Mesothelial cell of epicardium (in vitro differentiated cells): ENCODE measurements around the gene OR8K5. TPM values are rescaled to one million over a fixed set of nuclear protein-coding genes. Genes with fewer than 3 reads are reported as not detected.

Experiments used
- DNase-seq, 2 experiments: peaks; one replicate each; pipeline ENCODE4 v3.0.0; 2021; ENCODE audit warnings: low spot score in 2 of 2; ENCODE audit not compliant: unreplicated experiment in 2 of 2
- H3K27ac Mint-ChIP-seq: 2 replicates; pipeline ENCODE4 v1.8.0; 2021; ENCODE audit warnings: mixed read lengths
- H3K27me3 Mint-ChIP-seq: 2 replicates; pipeline ENCODE4 v1.8.0; 2021; ENCODE audit warnings: low read depth, mixed read lengths
- H3K36me3 Mint-ChIP-seq: 2 replicates; pipeline ENCODE4 v1.8.0; 2021; ENCODE audit warnings: mixed read lengths
- H3K4me1 Mint-ChIP-seq: 2 replicates; pipeline ENCODE4 v1.8.0; 2021; ENCODE audit warnings: mixed read lengths
- H3K4me3 Mint-ChIP-seq: 2 replicates; pipeline ENCODE4 v1.8.0; 2021; ENCODE audit warnings: mild to moderate bottlenecking, moderate library complexity, mixed read lengths
- H3K9me3 Mint-ChIP-seq: 2 replicates; pipeline ENCODE4 v1.8.0; 2021; ENCODE audit warnings: mixed read lengths
- total RNA-seq: library from RNA; stranded (reverse); gene quantifications from 3 replicates; pipeline ENCODE4 v1.2.1, GENCODE V29; 2021
- TF ChIP-seq, protein P1 (sequence below): fragments of 200-600 bp; sonication (generic); IDR thresholded peaks from one replicate; pipeline ENCODE4 v1.5.0; 2021; ENCODE audit warnings: antibody characterized with exemption; ENCODE audit not compliant: unreplicated experiment

OR8K5 gene, protein sequence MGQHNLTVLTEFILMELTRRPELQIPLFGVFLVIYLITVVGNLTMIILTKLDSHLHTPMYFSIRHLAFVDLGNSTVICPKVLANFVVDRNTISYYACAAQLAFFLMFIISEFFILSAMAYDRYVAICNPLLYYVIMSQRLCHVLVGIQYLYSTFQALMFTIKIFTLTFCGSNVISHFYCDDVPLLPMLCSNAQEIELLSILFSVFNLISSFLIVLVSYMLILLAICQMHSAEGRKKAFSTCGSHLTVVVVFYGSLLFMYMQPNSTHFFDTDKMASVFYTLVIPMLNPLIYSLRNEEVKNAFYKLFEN
- total RNA-seq = not detected in 3 replicates

DNA sequence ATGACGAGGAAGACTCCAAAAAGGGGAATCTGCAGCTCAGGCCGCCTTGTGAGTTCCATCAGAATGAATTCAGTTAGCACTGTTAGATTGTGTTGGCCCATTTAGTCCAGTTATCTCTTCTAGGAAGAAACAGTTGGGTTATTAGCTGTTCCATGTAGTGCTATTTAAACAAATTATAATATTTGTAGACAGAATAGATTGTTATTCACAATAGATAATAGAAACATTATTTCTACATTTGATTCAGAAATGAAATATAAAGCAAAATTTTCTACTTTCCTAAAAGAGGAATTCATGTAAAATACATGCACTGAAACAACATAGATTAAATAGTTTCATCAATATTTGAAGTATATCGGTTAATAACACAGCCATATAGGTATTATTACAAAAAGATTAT lies at the start of gene OR8K5:
OR8K5 (minus strand) TSS at position 101 of the 400 bp plus-strand sequence; CDS start at position 101, 0 bp downstream.
- H3K36me3 Mint-ChIP-seq = no peaks in the 10 kb centered on the region
- no peaks in the 10 kb centered on the region for H3K4me1 Mint-ChIP-seq
- DNase-seq = no peak
- TF ChIP-seq, protein P1, sequence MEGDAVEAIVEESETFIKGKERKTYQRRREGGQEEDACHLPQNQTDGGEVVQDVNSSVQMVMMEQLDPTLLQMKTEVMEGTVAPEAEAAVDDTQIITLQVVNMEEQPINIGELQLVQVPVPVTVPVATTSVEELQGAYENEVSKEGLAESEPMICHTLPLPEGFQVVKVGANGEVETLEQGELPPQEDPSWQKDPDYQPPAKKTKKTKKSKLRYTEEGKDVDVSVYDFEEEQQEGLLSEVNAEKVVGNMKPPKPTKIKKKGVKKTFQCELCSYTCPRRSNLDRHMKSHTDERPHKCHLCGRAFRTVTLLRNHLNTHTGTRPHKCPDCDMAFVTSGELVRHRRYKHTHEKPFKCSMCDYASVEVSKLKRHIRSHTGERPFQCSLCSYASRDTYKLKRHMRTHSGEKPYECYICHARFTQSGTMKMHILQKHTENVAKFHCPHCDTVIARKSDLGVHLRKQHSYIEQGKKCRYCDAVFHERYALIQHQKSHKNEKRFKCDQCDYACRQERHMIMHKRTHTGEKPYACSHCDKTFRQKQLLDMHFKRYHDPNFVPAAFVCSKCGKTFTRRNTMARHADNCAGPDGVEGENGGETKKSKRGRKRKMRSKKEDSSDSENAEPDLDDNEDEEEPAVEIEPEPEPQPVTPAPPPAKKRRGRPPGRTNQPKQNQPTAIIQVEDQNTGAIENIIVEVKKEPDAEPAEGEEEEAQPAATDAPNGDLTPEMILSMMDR = no peak
- H3K4me3 Mint-ChIP-seq = no peak within 1 kb of the TSS
- no peaks in the 10 kb centered on the region for H3K27me3 Mint-ChIP-seq
- peaks cover 18% of the 10 kb centered on the region for H3K9me3 Mint-ChIP-seq
- H3K27ac Mint-ChIP-seq = no peak within 1 kb of the TSS

DNA sequence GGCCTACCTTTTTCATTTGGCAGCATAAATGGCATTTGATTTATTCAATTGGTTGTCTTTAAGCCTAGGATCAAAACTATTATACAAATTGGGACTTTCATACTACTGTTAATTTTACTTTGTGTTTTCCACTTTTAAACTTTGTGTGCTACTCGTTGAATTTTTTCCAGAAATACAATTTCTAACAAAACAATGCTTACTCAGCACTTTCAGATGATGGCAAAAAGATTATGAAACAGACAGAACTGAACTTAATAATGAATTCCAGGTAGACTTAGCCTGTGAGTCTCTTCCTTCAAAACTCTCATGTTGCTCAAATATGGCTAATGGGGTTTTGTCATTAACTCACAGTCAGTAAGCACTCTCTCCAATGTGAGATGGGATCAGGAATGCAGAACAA lies 47.7 kb upstream of the OR8K5 start:
- Mint-ChIP-seq H3K9me3 (peaks cover 10% of the 10 kb centered on the region), H3K36me3 (no peaks in the 10 kb centered on the region), H3K4me3 (no peak overlapping the region), H3K27me3 (no peaks in the 10 kb centered on the region), H3K27ac (no peak overlapping the region), H3K4me1 (no peaks in the 10 kb centered on the region)
- TF ChIP-seq, protein P1 = no peak
- DNase-seq = no peak

DNA sequence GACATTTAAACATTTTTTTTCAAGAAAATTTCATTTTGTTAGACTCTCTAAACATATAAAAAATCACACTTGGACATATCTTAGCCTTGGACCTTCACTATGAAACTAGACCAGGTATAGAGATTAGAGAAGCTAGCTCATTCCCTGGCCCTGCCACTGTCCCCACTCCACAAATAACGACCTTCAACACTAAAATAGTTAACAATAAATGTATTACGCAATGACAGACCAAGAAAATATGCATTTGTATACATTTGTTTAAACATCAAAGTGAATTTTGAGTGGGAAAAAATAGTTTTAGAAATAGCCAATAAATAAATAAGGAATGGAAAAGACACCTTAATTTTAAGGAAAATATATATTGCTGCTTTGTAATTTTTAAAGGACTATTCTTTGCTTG lies 37.2 kb upstream of the OR8K5 start:
- DNase-seq = no peak
- H3K4me1 Mint-ChIP-seq = no peaks in the 10 kb centered on the region
- no peak overlapping the region for H3K4me3 Mint-ChIP-seq
- H3K27ac Mint-ChIP-seq = no peak overlapping the region
- no peaks in the 10 kb centered on the region for H3K27me3 Mint-ChIP-seq
- TF ChIP-seq, protein P1 = no peak
- H3K36me3 Mint-ChIP-seq = no peaks in the 10 kb centered on the region
- peaks cover 9% of the 10 kb centered on the region for H3K9me3 Mint-ChIP-seq

DNA sequence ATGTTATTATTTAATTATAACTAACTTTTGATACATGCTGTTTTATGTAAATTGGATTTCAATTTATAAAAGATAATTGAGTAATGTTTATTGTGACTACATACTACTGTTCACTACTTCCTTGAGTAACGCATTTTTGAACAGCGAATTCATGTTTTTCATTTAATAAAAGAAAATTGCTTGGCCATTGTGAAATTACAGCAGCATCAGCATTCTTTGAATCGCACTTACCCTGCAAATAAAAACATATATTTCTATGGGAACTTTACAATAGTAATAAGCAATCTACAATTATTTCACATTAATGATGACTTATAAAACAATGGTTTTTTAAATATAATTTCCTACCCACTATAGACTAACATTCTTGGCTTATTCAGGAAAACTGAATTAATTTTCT lies 36.6 kb upstream of the OR8K5 start:
- Mint-ChIP-seq H3K27me3 (no peaks in the 10 kb centered on the region), H3K36me3 (no peaks in the 10 kb centered on the region), H3K4me1 (no peaks in the 10 kb centered on the region), H3K4me3 (no peak overlapping the region), H3K27ac (no peak overlapping the region), H3K9me3 (peaks cover 13% of the 10 kb centered on the region)
- TF ChIP-seq, protein P1 = no peak
- DNase-seq = no peak

DNA sequence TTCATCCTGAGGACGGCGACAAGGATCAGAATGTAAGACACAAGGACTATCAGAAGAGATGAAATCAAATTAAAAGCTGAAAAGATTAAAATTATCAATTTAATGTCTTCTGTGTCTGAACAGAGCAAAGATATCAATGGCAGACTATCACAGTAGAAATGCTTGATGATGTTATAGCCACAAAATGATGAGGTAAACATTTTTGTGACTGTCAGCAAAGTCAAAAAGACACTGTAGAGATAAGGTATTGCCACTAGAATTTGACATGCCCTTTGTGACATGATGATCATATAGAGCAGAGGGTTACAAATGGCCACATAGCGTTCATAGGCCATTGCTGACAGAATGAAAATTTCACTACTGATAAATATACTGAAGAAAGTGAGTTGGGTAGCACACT lies 28.5 kb upstream of the OR8K5 start:
- no peak overlapping the region for H3K27ac Mint-ChIP-seq
- H3K36me3 Mint-ChIP-seq = no peaks in the 10 kb centered on the region
- H3K4me1 Mint-ChIP-seq = no peaks in the 10 kb centered on the region
- H3K27me3 Mint-ChIP-seq = no peaks in the 10 kb centered on the region
- H3K9me3 Mint-ChIP-seq = peaks cover 27% of the 10 kb centered on the region
- no peak for DNase-seq
- TF ChIP-seq, protein P1 = no peak
- H3K4me3 Mint-ChIP-seq = no peak overlapping the region

DNA sequence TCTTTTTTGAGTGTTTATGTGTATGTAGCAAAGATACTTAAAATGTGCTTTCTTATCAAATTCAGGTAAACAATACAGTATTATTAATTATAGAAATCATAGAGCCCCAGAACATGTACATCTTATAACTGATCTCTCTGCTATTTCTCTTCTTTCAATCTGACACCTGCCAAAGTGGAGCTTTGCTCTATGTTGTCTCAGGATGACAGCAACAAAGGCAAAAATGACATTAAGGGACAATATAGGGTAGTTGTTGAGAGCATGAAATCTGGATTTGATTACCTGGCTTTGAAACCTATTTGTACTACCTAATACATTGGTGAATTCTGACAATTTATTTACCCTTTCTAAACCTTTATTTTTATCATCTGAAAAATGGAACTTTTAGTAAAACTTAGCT lies 23.3 kb upstream of the OR8K5 start:
- peaks cover 29% of the 10 kb centered on the region for H3K9me3 Mint-ChIP-seq
- H3K36me3 Mint-ChIP-seq = no peaks in the 10 kb centered on the region
- no peak for DNase-seq
- H3K27ac Mint-ChIP-seq = no peak overlapping the region
- TF ChIP-seq, protein P1 = no peak
- H3K27me3 Mint-ChIP-seq = no peaks in the 10 kb centered on the region
- no peaks in the 10 kb centered on the region for H3K4me1 Mint-ChIP-seq
- no peak overlapping the region for H3K4me3 Mint-ChIP-seq
